ENCODE data around the gene B9D1.

The B9D1 gene, protein sequence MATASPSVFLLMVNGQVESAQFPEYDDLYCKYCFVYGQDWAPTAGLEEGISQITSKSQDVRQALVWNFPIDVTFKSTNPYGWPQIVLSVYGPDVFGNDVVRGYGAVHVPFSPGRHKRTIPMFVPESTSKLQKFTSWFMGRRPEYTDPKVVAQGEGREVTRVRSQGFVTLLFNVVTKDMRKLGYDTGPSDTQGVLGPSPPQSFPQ

DNA sequence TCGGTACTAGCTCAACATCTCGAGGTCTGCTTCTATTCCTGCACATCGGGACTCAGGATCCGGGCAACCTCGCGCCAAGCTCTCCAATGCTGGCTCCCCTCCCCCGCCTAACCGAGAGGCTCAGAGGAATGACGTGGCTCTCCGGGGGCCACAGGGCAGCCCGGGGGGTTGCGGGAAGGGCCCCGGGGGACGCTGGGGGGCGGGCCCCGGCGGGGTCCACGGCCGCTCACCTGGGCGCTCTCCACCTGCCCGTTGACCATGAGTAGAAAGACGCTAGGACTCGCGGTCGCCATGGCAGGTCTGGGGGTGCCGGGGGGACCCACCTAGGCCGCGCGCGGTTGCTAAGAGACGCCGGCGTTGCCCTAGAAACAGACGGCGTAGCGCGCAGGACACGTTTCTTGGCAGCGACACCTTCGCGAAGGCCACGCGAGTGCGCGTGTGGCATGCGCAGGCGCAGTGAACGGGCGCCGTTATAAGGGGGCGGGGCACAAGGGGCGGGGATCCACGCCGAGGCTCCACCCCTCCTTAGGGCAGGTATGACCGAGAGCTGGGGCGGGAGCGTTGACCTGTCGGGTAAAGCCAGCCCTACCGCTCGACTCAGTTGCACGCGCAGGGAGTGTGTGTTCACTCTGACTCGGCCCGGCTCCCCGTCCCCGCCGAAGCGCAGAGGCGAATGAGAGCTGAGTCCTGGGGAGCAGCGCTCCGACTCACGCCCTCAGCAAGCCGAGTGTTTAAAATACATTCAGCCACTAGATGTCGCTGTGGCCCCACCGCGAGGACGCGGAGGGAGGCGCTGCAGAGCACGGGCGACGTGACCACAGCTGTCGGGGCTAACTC is at the start of gene B9D1:
TSS of gene B9D1 (minus strand) at position 447 of the 837 bp plus-strand sequence. CDS start at position 293, 154 bp downstream.
- peak; percentile 84 to 87 for DNase-seq (ENCODE audit: low read depth in 2 of 2)

DNA sequence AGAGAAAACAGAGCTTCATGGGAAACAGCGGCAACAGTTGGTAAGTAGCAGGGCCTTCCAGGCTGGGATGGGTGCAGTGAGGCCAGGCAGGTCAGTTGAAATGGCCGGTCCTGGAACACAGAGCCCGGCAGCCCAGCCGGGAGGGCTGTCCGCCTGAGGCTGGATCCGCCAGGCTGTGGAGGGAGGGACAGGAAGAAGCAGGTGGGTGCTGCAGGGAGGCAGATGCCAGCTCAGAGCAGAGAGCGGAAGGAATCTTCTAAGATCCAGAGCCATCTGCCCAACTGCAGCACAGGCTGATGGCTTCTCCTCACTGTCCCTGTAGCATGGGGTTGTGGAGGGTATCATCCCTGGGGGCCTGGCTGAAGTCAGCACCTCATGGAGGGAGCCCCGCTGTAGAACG is 49.1 kb upstream of the B9D1 start:
- no peak for DNase-seq (ENCODE audit: low read depth in 2 of 2)

DNA sequence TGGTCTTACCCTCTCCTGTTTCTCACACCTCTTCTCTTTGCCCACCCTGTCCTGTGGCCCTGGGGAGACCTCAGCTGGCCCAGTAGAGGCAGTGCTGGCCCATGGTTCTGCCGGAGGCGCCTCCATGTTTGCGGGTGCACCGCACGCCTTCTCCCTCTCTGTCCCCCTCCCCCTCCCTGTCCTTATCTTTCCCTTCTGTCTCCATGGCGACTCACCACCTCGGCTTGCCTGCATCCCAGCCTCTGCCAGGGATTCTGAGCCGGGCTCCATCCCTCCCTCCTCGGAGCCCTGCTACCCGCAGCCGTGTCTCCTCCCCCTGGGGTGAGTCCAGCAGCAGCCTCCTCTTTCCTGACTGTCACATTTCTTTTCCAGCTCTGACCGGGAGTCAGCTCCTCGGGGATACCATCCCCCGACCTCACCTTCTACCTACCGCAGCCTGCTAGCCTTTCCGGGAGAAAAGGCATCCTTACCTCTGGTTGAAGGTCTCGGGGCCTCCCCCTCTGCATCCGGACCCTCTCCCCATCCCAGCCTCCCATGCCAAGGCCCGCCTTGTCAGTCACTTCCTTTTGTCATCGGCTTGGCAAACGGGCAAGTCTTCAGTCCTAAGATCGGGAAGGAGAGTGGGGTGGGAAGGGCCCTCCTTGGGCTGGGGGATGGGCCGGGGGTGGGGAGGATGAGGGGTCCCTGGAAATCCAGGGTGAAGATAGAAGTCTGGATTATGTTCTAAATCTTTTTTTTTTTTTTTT is 48.5 kb upstream of the B9D1 start, which contains the start of gene RNF112:
TSS of gene RNF112 (plus strand) at position 358 of the 746 bp plus-strand sequence. CDS start at position 535, 177 bp downstream.
- no peak for DNase-seq (ENCODE audit: low read depth in 2 of 2)

DNA sequence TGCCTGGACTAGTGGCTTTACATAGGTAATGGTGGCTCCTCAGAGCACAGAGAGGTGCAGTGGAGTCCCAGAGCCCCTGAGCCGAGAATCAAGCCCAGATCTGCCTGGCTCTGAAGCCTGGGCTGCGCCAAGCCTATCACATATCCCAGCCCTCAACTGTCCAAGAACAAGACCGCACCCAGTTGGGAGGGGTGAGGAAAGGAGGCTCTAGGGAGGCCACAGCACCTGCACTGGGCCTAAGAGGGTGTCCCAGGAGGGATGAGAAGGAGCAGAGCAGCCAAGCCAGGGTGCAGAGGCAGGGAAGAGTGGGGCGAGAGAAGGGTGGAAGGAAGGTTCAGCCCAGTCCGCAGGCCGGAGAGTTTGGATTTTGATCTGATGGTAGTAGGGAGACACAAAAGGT is 47.6 kb upstream of the B9D1 start:
- no peak for DNase-seq (ENCODE audit: low read depth in 2 of 2)

DNA sequence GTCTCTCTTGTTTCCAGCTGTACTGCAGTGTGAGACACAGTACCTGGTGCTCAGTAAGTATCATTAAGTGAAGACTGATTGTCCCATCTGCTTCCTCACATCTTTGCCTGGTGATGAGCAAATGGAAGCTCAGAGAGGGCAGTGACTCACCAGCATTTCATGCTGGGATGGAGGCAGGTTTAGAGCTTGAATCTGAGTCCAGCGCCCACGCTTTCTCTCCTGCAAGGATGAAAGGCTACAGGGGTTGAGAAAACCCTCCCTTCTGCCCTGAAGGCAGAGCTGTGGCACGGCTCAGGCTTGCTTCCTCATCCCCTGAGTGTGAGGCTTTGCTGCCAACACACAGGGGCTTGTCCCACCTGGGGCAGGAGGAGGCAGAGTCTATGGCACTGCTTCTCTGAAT is 47.0 kb upstream of the B9D1 start:
- peak in 1 of 2 donors; percentile 15 for DNase-seq (ENCODE audit: low read depth in 2 of 2)

DNA sequence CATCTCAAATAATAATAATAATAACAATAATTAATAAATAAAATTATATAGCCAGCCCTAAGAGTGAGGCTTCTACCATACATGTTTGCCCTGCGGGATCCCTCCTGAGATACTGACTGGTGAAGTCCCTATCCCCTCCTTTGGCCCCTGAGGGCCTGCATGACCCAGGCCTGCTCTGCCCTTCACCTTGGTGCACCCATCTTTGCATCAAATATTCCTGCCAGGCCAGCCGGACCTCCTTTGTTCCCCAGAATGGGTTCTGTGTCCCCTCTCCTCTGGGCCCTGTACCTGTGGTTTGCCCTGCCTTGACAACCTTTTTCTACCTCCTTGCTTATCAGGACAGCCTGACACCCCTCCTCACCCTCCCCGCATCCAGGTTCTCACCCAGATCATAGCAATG is 46.5 kb upstream of the B9D1 start:
- no peak for DNase-seq (ENCODE audit: low read depth in 2 of 2)

DNA sequence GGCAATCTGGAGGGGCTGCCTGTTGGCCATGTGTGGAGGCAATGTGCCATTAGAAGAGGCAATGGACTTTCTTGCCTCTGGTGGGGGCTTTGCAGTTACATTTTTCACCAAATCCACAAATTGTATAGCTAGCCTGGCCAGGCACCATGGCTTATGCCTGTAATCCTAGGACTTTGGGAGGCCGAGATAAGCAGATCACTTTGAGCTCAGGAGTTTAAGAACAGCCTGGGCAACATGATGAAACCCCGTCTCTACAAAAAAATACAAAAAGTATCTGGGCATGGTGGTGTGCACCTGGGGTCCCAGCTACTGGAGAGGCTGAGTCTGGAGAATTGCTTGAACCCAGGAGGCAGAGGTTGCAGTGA is 45.8 kb upstream of the B9D1 start:
- no peak for DNase-seq (ENCODE audit: low read depth in 2 of 2)

DNA sequence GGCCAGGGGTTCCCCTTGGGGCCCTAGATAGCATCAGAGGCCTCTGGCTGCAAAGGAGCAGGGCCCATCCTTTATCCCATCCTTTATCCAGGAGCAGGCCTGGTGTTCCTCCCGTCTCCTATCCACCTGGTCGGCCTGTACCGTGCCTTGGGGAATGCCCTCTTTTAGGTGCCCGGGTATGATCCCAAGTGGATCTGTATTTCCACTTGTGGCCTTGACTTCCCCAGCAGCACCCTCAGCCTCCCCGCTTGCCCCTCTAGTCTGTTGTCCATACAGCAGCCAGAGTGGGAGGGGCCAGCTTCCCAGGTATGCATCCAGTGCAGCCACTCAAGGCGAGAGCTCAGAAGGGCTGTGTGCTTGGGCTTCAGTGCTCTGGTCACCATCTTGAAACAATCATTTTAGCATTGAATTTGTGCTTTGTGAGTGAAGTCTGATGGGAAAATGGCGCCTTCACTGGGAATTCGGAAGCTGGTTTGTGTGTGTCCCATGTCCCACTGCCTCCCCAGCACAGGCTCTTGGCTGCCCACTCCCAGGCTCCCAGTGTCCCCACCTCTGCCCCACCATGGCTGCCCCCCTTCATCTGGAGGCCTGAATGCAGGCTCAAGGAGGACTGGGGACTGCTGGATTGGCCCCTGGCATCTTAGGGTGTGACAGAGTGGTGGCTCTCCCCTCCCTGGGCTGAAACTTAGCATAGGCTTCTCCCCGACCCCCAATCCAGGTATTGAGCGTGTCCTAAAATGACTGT is 45.2 kb upstream of the B9D1 start:
- DNase-seq (ENCODE audit: low read depth in 2 of 2), result no peak

DNA sequence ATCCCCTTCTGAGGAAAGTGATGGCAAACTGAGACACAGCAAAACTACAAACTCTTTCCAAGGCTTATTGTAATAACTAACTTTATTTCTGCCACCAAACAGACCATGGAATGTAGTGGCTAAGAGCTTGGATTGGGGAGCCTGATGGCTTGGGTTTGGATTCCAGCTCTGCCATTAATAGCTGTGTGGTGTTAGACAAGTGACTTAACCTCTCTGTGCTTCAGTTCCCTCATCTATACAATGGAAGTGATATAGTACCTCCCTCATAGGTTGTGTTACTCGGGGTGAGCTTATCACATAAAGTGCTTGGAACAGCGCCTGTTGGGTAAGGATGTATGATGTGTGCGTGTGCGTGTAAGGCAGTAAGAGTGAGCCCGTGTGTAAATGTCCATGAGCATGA is 42.6 kb upstream of the B9D1 start:
- no peak for DNase-seq (ENCODE audit: low read depth in 2 of 2)

DNA sequence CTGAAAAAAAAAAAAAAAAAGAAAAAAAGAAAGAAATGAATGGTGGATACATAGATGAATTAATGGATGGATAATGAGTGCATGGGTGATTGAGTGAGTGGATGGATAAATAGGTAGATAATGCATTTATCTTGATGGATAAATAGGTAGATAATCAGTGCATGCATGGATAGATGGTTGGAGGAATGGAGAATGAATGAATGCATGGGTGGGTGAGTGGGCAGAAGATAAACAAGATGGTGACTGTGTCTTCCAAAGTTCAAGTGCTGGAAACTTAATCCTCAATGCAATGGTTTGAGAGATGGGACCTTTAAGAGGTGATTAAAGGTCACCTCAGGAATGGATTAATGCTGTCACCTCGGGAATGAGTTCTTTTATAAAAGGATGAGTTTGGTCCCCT is 41.7 kb upstream of the B9D1 start:
- no peak for DNase-seq (ENCODE audit: low read depth in 2 of 2)

DNA sequence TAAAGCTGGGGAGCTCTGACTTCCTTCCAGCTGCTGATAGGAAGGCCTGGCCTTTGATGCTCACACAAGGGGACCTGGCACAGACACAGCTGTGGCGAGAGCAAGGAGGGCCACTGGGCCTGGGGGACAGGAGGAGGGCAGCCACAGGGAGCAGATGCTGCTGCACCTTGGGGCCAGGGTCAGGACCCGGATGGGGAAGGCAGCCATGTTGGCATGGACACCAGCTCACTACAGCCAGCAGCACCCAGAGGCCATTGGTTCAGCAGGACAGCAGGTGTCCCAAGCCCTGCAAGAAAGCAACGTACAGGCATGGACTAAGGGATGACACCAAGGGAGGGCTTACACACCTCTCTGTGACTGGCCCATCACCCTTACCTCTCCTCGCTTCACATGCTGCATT is 40.5 kb upstream of the B9D1 start:
- DNase-seq (ENCODE audit: low read depth in 2 of 2), result no peak

DNA sequence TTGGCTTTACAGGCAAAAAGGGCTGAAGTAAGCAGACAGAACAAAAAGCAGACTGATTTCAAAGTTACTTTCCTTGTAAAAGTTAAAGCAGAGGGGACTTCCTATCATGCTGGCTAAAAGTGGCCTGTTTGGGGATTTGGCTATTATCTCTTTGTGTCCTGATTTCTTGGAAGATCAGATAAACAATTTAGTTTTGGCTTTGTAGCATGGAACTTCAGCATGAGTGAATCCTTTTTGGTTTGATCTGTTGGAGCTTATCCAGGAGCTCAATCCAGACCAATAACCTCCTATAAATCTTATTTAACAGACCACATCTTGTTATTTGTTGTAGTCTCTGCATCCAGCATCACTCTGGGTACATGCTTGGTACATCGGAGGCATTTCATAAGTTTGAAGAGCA is 39.6 kb upstream of the B9D1 start:
- no peak for DNase-seq (ENCODE audit: low read depth in 2 of 2)

DNA sequence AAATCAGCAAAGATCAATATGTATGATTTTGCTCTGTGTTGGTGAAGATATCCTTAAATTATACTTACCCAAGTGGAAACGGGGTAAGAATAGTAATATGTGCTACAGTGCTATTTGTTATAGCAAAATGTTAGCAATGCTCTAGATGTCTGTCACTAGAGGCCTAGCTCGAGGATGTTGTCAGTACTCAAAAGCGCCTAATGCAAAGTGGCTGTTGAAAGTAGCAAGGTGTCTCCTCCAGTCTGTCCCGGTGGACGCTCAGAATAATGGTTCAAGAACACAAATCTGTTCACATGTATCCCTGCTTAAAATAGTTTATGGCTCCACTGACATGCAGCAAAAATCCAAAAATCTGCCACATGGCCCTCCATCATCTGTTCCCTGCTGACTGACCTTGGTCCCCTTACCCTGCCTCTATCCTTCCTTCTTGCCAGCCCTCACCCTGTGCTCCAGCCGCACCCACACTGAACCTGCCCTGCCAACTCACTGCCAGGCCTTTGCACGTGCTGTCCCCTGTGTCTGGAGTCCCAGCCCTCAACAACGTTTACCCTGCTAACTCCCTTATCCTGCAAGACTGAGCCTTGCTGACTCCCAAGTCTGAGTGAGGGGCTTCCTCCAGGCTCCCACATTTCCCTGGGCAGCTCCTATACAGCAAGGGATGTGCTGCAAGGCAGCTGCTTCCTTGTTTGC is 38.9 kb upstream of the B9D1 start:
- DNase-seq (ENCODE audit: low read depth in 2 of 2), result no peak

DNA sequence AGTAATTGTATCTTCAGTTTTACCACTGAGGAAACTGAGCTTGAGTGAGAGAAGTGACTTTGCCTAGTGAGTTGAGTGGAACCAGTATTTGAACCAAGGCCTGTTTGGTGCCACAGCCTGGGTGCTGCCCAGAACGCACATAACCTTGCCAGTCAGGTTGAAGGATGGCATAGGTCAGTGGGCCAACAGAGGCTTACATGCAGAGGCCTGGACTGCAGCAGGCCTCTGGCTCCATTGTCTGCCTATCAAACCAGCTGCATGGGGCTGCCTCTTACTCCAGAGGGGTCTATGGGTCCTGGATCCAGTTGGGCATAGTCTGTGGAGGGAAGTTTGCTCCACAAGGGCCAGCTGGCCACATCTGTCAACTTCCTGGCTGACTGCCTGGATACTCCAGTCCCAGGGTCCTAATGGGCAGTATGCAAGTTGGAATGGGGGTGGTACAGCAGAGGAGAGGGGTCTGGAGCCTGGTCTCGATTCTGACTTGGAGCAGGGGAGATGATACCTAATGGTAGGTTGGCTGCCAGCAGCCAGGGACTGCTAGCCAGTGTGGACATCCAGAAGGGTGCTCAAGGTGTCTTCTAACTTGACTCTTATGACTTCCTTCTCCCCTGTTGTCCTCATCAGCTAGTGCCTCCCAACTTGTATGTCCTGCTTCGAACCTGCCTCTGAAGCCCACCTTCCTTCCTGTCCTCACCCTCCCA is 37.4 kb upstream of the B9D1 start:
- no peak for DNase-seq (ENCODE audit: low read depth in 2 of 2)

DNA sequence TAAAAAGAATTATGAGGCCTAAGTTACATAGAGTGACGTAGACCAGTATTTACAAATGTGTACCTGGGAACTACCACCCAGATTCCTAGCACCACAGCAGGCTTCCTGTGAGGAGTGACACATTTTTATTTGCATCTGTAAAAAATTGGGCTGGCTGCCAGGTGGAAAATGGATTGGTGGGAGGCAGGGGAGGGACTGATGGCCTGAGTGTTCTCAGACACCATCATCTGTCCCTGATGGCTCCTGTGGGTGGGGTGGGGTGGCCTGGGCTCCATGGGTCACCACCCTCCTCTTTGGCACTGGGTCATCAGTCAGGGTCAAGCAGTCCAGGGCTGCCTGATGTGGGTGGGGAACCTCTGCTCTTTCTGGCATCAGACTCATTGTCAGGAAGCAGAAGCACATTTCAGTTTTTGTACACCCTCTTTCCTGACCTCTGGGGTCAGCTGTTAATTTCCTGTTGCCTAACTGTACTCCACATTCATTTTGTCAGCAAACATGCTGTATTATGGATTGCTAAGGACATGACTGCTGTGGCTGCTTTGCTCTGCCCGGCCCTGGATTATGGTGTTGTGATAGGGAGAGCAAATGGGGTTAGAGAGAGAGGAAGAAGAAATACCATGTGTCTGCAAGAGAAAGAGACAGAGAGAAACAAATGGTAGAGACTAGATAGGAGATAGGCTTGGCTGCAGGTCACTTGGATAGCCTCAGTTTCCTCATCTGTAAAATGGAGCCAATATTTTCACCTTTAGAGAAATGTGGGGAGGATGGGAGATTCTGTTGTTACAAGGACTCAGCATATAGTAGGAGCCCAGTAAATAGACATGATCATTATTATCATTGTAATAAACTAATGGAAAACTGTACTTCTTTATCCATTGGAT is 36.0 kb upstream of the B9D1 start:
- DNase-seq (ENCODE audit: low read depth in 2 of 2), result no peak

DNA sequence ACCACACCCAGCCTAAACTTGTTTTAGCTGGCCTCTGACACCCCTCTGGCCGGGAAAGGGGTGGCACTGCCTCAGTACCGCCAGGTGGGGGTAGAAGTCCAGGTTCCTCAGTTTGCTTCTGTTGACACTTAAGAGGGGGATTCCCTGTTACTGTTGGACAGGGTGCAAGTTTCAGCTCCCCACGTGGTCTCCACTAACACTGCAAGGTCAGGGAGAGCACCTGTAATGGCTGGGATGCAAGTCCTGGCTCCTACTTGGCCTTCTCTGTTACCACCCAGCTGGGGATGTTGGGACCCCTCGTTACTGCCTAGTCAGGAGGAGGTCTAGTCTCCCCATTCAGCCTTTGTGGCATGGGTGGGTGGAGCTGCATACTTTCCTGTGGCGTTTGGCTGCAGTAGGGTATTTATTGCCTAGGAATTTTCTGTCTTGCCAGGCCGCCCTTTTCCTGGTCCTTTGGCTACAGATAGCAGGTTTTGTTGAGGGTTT is 35.1 kb upstream of the B9D1 start:
- no peak for DNase-seq (ENCODE audit: low read depth in 2 of 2)

DNA sequence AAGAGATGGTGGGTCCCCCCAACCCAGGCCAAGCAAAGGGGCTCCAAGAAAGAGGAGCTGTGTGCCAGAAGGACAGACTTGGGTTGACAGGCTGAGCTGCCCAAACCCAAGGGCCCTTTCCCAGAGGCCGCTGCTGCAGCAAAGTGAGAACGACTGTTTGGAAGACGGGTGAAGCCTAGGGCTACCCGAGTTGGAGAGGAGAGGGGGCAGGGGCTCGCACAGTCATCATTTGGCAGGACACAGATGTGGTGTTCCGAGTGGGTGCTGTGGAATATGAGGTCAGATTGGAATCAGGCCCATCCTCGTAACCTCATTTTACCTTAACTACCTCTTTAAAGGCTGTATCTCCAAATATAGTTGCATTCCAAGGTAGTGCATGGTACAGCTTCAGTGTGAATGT is 29.8 kb upstream of the B9D1 start:
- DNase-seq (ENCODE audit: low read depth in 2 of 2), result no peak

DNA sequence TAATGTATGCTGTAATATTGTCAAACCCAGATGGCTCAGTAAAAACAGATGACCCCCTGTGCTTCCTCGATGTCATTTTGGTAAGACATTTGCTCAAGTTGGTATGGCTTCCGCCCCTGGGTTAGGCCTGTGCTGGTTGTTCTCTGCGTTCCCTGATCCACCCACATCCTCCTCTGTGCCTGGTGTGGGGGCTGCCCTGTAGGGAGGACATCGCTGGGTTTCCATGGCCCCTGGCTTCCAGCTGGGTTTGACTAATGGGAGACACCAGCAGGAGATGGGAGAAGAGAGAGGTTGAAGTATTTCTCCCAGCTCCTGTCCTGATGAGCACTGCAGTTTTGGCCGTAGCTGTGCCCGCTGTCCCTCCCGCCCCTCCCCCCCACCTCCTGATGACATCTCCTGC is 28.9 kb upstream of the B9D1 start:
- DNase-seq (ENCODE audit: low read depth in 2 of 2), result no peak

DNA sequence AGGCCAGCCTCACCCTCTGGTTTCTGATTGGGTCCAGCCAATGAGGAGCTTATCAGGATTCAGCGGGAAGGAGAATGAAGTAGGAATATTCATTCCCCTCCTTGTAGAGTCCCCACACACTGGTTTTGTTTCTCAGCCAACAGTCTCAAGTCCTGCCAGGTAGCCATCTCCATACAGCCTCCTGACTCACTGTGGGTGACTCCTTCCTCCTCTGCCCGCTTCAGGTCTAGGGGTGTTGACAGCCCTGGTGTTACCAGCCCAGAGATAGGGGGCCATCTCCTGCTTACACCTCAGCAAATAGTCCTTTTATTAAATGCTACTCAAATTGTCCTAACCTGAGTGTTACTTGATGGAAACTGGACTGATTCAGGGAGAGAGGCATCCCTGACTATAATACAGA is 28.4 kb upstream of the B9D1 start:
- no peak for DNase-seq (ENCODE audit: low read depth in 2 of 2)

Data from activated CD4-positive, alpha-beta T cell treated with anti-CD3 and anti-CD28 coated beads for 24 hours (primary cell).